Prostate gland (tissue), 2 donors: ENCODE data around the gene CLDN2.

ENCODE experiments used
- CTCF ChIP-seq, 4 experiments: fragments of 200-600 bp in 2 of 4; fragments of 450-650 bp in 2 of 4; sonication (generic) in 2 of 4; IDR thresholded peaks; 1 replicate in 3 of 4; 2 replicates in 1 of 4; pipeline ENCODE4 v1.5.1; 2016 to 2019; ENCODE audit warnings: antibody characterized with exemption in 4 of 4, mild to moderate bottlenecking in 2 of 4, moderate library complexity in 2 of 4
- POLR2A ChIP-seq: fragments of 450-650 bp; IDR thresholded peaks from one replicate; pipeline ENCODE4 v1.6.1; 2016; ENCODE audit warnings: antibody characterized with exemption, mild to moderate bottlenecking

GRCh38 chrX:106906361-106906760 is 13.8 kb upstream of the CLDN2 start:
- TF ChIP-seq CTCF (IDR thresholded peaks at IDR 0.05) (no peak), POLR2A (no peak)
